AG04450 (cell line): ENCODE results near the gene GRM6. TPM values are rescaled to one million over a fixed set of nuclear protein-coding genes. Genes with fewer than 3 reads are reported as not detected.

Experiments
- CTCF ChIA-PET: fragments of 300-600, 350-600 bp; formaldehyde crosslinking; extraction: SDS; loops from one replicate; lab custom pipeline; 2022; ENCODE audit warnings: antibody characterized with exemption, inconsistent platforms; lab: Charles Lee
- POLR2A ChIA-PET: fragments of 350-600 bp; formaldehyde crosslinking; extraction: SDS; loops from one replicate; lab custom pipeline; 2021; ENCODE audit warnings: antibody characterized with exemption, inconsistent platforms; lab: Yijun Ruan, JAX
- DNase-seq: peaks from one replicate; pipeline ENCODE4 v3.0.0-alpha.2; 2011; ENCODE audit warnings: low read depth, low spot score
- H3K27ac ChIP-seq: one replicate; pipeline ENCODE4 v1.5.1; 2012; ENCODE audit warnings: low read depth, low read length, control low read depth
- H3K27me3 ChIP-seq: one replicate; pipeline ENCODE4 v1.6.0; 2012; ENCODE audit warnings: low read length; ENCODE audit not compliant: control insufficient read depth, insufficient read depth
- H3K4me3 ChIP-seq: 2 replicates; pipeline ENCODE4 v1.5.1; 2011; ENCODE audit warnings: mild to moderate bottlenecking, low read depth, low read length, control low read depth
- H3K9me3 ChIP-seq: 2 replicates; pipeline ENCODE4 v1.5.1; 2012; ENCODE audit warnings: low read length; ENCODE audit not compliant: control insufficient read depth, insufficient read depth
- CTCF ChIP-seq: IDR thresholded peaks from 2 replicates; pipeline ENCODE4 v1.5.1; 2011; ENCODE audit warnings: low read depth, low read length, control low read depth, inconsistent platforms
- polyA plus RNA-seq: library from polyadenylated mRNA; depleted of rRNA; stranded (reverse); fragments of >200 nt; gene quantifications from 2 replicates; pipeline ENCODE4 v1.2.3, GENCODE V29; 2011

The GRM6 gene
- polyA plus RNA-seq, 1 experiment: not detected

DNA sequence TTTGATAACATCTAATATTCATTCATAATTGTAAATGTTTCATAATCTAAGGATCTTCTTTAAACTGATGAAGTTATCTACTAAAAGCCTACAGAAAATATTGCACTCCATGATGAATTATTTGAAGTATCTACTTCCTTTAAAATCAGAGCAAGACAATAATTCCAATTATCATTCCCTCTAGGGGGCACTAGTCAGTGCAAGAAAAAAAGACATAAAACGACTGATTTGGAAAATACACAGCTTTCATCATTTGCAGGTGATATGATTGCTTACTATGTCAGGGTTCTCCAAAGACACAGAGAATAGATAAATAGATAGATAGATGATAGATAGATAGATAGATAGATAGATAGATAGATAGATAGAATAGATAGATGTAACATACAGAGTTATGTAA lies 13.5 kb upstream of the GRM6 start:
- 0 out of 2 replicates have a peak, but pooled peaks have one; percentile 6 for TF ChIP-seq CTCF
- H3K27ac ChIP-seq: no peak overlapping the region
- ChIA-PET CTCF (interaction anchor here (0.7 kb wide), 1 partner anchor 22 kb away, joined by 3 read pairs; no protein-coding TSS in a partner anchor), POLR2A (no interaction called here)
- DNase-seq: no peak
- H3K9me3 ChIP-seq: peaks cover 2% of the 10 kb centered on the region
- H3K27me3 ChIP-seq: no peaks in the 10 kb centered on the region
- H3K4me3 ChIP-seq: no peak overlapping the region

DNA sequence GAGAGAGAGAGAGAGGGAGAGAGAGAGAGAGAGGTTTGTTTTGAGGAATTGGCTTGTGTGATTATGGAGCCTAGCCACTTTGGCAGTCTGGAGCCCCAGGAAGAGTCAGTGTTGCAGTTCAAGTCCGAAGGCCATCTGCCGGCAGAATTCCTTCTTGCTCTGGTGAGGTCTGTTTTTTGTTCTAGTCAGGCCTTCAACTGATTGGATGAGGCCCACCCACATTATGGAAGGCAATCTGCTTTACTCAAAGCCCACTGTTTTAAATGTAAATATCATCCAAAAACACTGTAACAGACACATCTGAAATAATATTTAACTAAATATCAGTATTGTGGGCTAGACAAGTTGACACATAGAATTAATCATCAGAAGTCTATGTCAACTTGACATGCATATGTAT lies 11.4 kb upstream of the GRM6 start:
- ChIA-PET CTCF (no interaction called here), POLR2A (no interaction called here)
- DNase-seq: no peak
- Histone ChIP-seq H3K9me3 (peaks cover 2% of the 10 kb centered on the region; the same call in 1 of the 2 replicates), H3K27ac (no peak overlapping the region), H3K4me3 (no peak overlapping the region), H3K27me3 (no peaks in the 10 kb centered on the region)
- no peak for TF ChIP-seq CTCF

DNA sequence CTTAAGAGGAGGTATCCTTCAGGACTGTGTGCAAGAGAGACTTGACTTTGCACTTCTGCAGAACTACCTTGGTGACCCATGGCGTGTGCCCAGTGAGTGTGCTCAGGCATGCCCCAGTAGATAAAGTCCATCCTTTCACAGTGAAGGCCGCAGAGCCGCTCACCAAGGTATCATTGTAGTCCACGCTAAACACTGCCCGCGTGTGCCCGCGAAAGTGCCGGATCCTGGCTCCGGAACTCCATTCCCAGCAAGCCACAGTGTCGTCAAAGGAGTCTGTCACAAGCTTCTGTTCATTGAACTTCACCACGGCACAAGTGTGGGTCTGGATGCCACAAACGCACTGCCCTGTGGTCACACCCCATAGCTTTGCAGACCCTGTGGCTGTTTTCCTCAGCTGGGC lies 3.3 kb upstream of the GRM6 start:
- POLR2A ChIA-PET: no interaction called here
- peaks cover 66% of the 10 kb centered on the region for H3K9me3 ChIP-seq
- CTCF ChIA-PET: no interaction called here
- H3K27me3 ChIP-seq: no peaks in the 10 kb centered on the region
- no peak for TF ChIP-seq CTCF
- no peak for DNase-seq
- H3K4me3 ChIP-seq: no peak overlapping the region
- no peak overlapping the region for H3K27ac ChIP-seq

- Histone ChIP-seq H3K9me3 (peaks cover 78% of the 10 kb centered on the region), H3K27me3 (no peaks in the 10 kb centered on the region), H3K27ac (no peak overlapping the region), H3K4me3 (no peak overlapping the region)
- POLR2A ChIA-PET: no interaction called here
- CTCF ChIA-PET: no interaction called here
- no peak for DNase-seq
- TF ChIP-seq CTCF: no peak
Observed at GRCh38 chr5:178997191-178997590, 2.1 kb upstream of the GRM6 start.

- TF ChIP-seq CTCF: no peak
- Histone ChIP-seq H3K4me3 (no peak overlapping the region), H3K27ac (no peak overlapping the region), H3K9me3 (peaks cover 83% of the 10 kb centered on the region), H3K27me3 (no peaks in the 10 kb centered on the region)
- CTCF ChIA-PET: no interaction called here
- DNase-seq: no peak
- POLR2A ChIA-PET: no interaction called here
Observed at GRCh38 chr5:178996156-178996555, 1.0 kb upstream of the GRM6 start.
